ENCODE measurements around the gene SLC6A20. TPM values are rescaled to one million over a fixed set of nuclear protein-coding genes. Genes with fewer than 3 reads are reported as not detected.

The SLC6A20 gene, protein sequence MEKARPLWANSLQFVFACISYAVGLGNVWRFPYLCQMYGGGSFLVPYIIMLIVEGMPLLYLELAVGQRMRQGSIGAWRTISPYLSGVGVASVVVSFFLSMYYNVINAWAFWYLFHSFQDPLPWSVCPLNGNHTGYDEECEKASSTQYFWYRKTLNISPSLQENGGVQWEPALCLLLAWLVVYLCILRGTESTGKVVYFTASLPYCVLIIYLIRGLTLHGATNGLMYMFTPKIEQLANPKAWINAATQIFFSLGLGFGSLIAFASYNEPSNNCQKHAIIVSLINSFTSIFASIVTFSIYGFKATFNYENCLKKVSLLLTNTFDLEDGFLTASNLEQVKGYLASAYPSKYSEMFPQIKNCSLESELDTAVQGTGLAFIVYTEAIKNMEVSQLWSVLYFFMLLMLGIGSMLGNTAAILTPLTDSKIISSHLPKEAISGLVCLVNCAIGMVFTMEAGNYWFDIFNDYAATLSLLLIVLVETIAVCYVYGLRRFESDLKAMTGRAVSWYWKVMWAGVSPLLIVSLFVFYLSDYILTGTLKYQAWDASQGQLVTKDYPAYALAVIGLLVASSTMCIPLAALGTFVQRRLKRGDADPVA
- total RNA-seq: not detected
- polyA plus RNA-seq: under 1 TPM in 1 of 2 donors, not detected in 1; 0.41 TPM

DNA sequence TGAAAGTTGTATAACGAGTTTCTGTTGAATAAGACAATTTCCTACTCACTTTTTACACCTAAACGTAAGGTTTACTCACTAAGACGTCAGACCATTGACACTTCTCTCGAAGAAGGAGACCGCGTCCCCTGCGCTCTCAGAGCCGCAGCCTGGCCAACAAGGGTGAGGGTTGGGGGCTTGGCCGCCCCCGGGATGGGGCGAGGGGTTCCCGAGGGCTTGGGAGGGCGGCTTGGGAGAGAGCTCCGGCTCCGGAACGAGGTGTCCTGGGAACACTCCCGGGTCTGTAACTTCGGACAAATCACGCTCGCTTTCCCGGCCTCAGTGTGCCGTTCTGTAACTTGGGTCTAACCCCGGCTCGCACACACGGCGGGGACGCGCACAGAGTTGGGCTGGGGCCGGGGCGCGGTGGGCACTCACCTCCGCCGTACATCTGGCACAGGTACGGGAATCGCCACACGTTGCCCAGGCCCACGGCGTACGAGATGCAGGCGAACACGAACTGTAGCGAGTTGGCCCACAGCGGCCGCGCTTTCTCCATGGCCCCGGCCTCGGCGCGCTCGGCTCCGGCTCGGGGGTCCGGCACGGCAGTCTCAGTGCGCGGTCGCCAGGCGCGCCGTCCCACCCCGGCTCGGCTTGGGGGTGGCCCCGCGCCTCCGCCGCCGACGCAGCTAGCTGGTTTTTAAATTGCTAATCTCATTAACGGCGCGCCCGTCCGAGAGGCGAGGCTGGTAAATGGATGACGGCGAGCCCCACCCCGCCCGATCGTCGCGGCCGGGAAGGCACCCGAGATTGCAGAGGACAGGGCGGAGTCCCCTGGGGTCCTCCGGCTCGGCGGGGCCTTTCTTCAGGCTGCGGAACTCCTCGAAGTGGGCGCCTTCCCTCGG is at the start of gene SLC6A20:
Gene SLC6A20 (minus strand): TSS at position 655 of the 884 bp plus-strand sequence. CDS start 117 bp downstream, at position 538.
- H3K27me3 Mint-ChIP-seq: peaks cover 37 to 39% of the 10 kb centered on the region in 2 donors
- intact Hi-C loops (cut with micrococcal nuclease): loop anchor here (5.0 kb wide), 1 partner anchor 121 kb away; no protein-coding TSS in a partner anchor
- ChIA-PET POLR2A (ENCODE audit: partially characterized antibody) (no interaction called here), CTCF (ENCODE audit: partially characterized antibody) (no interaction called here)
- H3K36me3 Mint-ChIP-seq: no peaks in the 10 kb centered on the region
- Histone ChIP-seq H3K9me3 (ENCODE audit: control insufficient read depth in 1 of 2, low read length in 2 of 2) (no peaks in the 10 kb centered on the region), H3K27me3 (ENCODE audit: insufficient read depth, low read length) (peaks cover 23% of the 10 kb centered on the region), H3K36me3 (ENCODE audit: insufficient read depth, low read length) (no peaks in the 10 kb centered on the region), H3K27ac (ENCODE audit: low read depth, low read length) (no peak within 1 kb of the TSS), H3K4me3 (ENCODE audit: low read length in 2 of 2) (peak within 1 kb of the TSS in 1 of 2 donors; percentile 44), H3K4me1 (ENCODE audit: insufficient read depth, low read length) (peaks cover 8% of the 10 kb centered on the region)
- no peaks in the 10 kb centered on the region for H3K9me3 Mint-ChIP-seq
- peaks cover 4 to 8% (median 7%) of the 10 kb centered on the region in 4 donors for H3K4me1 Mint-ChIP-seq
- DNase-seq: peak in 3 of 5 donors; percentile 4 to 17 (median 14)
- H3K4me3 Mint-ChIP-seq: peak within 1 kb of the TSS; percentile 61 to 84 (median 80)
- H3K27ac Mint-ChIP-seq: peak within 1 kb of the TSS in 1 of 7 donors; percentile 65

DNA sequence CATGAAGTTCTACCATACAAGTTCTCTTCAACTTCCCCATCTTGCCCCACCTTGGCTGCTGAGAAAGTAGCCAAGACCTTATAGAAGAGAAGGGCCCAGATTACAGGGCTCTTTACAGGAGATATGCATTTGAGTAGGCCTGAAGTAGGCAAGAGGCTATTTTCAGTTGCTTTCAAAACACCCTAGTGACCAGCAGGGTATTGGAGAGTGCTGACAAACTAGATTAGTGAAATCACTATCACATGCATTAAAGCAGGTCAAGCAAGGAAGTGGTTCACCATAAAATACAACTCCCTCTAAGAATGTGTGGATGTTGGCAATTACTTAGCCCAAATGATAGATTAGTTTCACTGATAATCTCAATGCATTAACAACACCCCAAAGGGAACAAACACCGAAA is 48.3 kb upstream of the SLC6A20 start:
- intact Hi-C loops (cut with micrococcal nuclease): loop anchor here (5.0 kb wide), 3 partner anchors 38 to 233 kb away; no protein-coding TSS in a partner anchor
- Mint-ChIP-seq H3K27ac (no peak overlapping the region), H3K4me1 (peaks cover 11 to 26% (median 17%) of the 10 kb centered on the region in 4 donors), H3K9me3 (no peaks in the 10 kb centered on the region), H3K27me3 (peaks cover 0 to 5% of the 10 kb centered on the region in 2 donors), H3K4me3 (no peak overlapping the region), H3K36me3 (peaks cover under 1 to 5% of the 10 kb centered on the region in 2 donors)
- no peak for DNase-seq
- Histone ChIP-seq H3K27ac (ENCODE audit: low read depth, low read length) (no peak overlapping the region), H3K36me3 (ENCODE audit: insufficient read depth, low read length) (no peaks in the 10 kb centered on the region), H3K9me3 (ENCODE audit: control insufficient read depth in 1 of 2, low read length in 2 of 2) (no peaks in the 10 kb centered on the region), H3K4me3 (ENCODE audit: low read length in 2 of 2) (no peak overlapping the region), H3K4me1 (ENCODE audit: insufficient read depth, low read length) (peaks cover 19% of the 10 kb centered on the region), H3K27me3 (ENCODE audit: insufficient read depth, low read length) (no peaks in the 10 kb centered on the region)
- CTCF ChIA-PET (ENCODE audit: partially characterized antibody): interaction anchor here (1.6 kb wide), 1 partner anchor 30 kb away, joined by 4 read pairs; no protein-coding TSS in a partner anchor
- POLR2A ChIA-PET (ENCODE audit: partially characterized antibody): interaction anchor here (1.0 to 1.5 kb wide), 2 partner anchors 11 to 20 kb away, joined by 3 to 4 read pairs; no protein-coding TSS in a partner anchor

DNA sequence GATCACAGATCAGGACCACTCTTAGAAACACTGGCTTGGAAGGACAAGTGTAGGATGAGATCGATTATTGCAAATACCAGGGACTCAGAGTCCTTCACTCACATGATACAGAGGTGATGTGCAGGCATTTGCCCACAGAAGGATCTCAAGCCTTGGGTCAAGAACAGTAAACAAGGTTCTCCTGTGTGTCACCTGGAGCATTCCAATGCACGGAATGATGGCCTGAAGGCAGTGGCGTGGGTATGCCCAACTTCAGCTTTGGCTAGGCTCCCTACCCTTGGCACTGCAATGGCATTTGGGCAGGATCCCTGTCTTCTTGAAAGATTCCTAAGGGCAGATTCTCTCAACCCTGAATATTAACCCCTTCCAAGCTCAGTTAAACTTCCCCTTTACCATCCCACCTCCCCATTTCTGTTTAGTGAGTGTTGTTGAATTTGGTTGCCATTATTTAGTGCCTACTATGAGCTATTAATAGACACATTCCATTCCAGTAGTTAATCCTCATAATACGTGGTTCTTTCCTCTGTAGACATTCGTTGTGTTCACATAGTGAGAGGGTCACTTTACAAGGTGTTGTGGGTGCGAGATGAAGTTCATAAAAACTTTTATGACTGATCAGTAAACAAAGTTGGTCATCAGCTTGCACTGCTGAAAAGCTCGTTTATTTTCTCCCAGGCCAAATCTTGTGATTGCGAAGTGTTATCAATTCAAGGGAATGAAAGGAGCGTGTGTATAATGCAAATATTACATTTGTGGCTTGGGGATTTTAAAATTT is 46.7 kb upstream of the SLC6A20 start:
- Histone ChIP-seq H3K27ac (ENCODE audit: low read depth, low read length) (no peak overlapping the region), H3K27me3 (ENCODE audit: insufficient read depth, low read length) (no peaks in the 10 kb centered on the region), H3K4me1 (ENCODE audit: insufficient read depth, low read length) (peaks cover 19% of the 10 kb centered on the region), H3K9me3 (ENCODE audit: control insufficient read depth in 1 of 2, low read length in 2 of 2) (no peaks in the 10 kb centered on the region), H3K36me3 (ENCODE audit: insufficient read depth, low read length) (no peaks in the 10 kb centered on the region), H3K4me3 (ENCODE audit: low read length in 2 of 2) (no peak overlapping the region)
- Mint-ChIP-seq H3K36me3 (peaks cover 5% of the 10 kb centered on the region in 2 donors), H3K27ac (peak overlapping the region in 3 of 7 donors; percentile 47 to 97 (median 95)), H3K27me3 (peaks cover 0 to 5% of the 10 kb centered on the region in 2 donors), H3K9me3 (no peaks in the 10 kb centered on the region), H3K4me1 (peaks cover 11 to 30% (median 17%) of the 10 kb centered on the region in 4 donors), H3K4me3 (peak overlapping the region in 5 of 8 donors; percentile 94 to 99 (median 95))
- no peak for DNase-seq
- intact Hi-C loops (cut with micrococcal nuclease): loop anchor here (1.0 to 5.0 kb wide), 4 partner anchors 27 to 234 kb away; no protein-coding TSS in a partner anchor
- POLR2A ChIA-PET (ENCODE audit: partially characterized antibody): interaction anchor here (0.7 to 2.9 kb wide), 14 partner anchors 7 to 844 kb away, joined by 3 to 22 read pairs (median 6); partner anchors contain the start of gene CCR9
- CTCF ChIA-PET (ENCODE audit: partially characterized antibody): interaction anchor here (0.9 to 3.3 kb wide), 7 partner anchors 18 to 235 kb away, joined by 3 to 24 read pairs (median 5); no protein-coding TSS in a partner anchor

DNA sequence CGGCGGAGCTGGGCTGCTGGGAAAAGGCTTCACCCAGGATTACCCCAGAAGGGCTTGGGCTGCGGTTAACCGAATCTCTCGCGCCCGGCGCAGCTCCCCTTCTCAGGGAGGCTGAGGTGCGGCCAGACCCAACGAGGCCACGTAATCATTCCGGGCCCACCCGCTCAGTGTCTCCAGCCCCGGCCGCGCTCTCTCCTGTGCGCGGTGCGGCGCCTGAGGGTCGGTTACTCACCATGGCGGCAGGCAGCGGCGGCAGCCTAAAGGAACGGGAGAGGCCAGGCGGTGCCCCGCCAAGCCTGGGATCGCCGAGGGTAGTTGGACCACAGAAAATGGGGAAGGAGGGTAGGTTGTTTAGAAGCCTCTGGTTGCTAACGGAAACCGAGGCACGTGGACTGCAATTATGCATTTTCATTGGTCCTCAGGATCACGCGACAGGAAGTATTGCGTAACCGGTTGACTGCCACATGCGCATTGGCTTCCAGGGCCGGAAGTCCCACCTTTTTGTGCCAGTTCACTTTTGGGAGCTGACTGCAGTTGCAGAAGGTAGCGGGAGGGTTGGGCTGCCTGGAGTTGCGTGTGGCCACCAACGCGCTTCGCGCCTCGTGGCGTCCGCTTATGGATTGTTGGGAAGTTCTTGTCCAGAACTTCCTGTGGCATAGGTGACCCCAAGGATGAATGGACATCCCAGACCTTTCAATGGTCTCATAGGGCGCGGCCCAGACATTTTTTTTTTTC is 45.6 kb upstream of the SLC6A20 start, which contains the start of gene LZTFL1:
Gene LZTFL1 (minus strand): TSS at position 363 of the 735 bp plus-strand sequence. CDS start 128 bp downstream, at position 235.
- POLR2A ChIA-PET (ENCODE audit: partially characterized antibody): interaction anchor here (0.7 to 2.9 kb wide), 25 partner anchors 9 to 843 kb away, joined by 3 to 22 read pairs (median 4); partner anchors contain the start of gene CCR9

DNA sequence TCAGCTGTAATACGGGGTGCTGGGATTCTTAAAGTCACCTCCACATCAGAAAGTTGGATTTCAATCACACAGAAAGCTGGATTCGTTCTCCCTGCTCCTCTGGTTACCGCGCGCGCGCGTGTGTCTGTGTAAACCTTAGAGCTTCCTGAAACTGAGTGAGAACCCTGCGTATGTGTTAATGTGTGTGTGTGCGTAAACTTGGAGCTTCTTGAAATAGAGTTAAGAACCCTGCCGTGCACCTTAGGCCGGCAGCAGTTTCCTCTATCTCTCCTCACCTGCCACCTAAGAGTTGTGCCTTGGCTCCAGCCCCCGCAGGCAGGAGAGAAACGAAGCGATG is 45.1 kb upstream of the SLC6A20 start:
- Mint-ChIP-seq H3K4me3 (peak overlapping the region; percentile 94 to 99 (median 95)), H3K36me3 (peaks cover 9 to 13% of the 10 kb centered on the region in 2 donors), H3K4me1 (peaks cover 11 to 30% (median 17%) of the 10 kb centered on the region in 4 donors), H3K27me3 (no peaks in the 10 kb centered on the region), H3K9me3 (no peaks in the 10 kb centered on the region), H3K27ac (peak overlapping the region; percentile 95 to 98 (median 97))
- peak overlapping the region; percentile 58 to 98 for H3K4me3 ChIP-seq (ENCODE audit: low read length in 2 of 2)
- no peak for DNase-seq
- intact Hi-C loops (cut with micrococcal nuclease): loop anchor here (5.0 kb wide), 3 partner anchors 41 to 236 kb away; no protein-coding TSS in a partner anchor
- H3K27me3 ChIP-seq (ENCODE audit: insufficient read depth, low read length): no peaks in the 10 kb centered on the region
- peaks cover 19% of the 10 kb centered on the region for H3K4me1 ChIP-seq (ENCODE audit: insufficient read depth, low read length)
- no peaks in the 10 kb centered on the region for H3K9me3 ChIP-seq (ENCODE audit: control insufficient read depth in 1 of 2, low read length in 2 of 2)
- CTCF ChIA-PET (ENCODE audit: partially characterized antibody): interaction anchor here (0.8 to 3.3 kb wide), 11 partner anchors 30 to 798 kb away, joined by 3 to 24 read pairs (median 3); no protein-coding TSS in a partner anchor
- POLR2A ChIA-PET (ENCODE audit: partially characterized antibody): interaction anchor here (0.9 to 2.9 kb wide), 17 partner anchors 9 to 237 kb away, joined by 3 to 22 read pairs (median 6); partner anchors contain the start of gene CCR9
- no peaks in the 10 kb centered on the region for H3K36me3 ChIP-seq (ENCODE audit: insufficient read depth, low read length)
- H3K27ac ChIP-seq (ENCODE audit: low read depth, low read length): peak overlapping the region; percentile 70

More for the DNA sequence above, 45.6 kb upstream of the SLC6A20 start, which contains the start of gene LZTFL1:
- no peaks in the 10 kb centered on the region for H3K27me3 Mint-ChIP-seq
- Histone ChIP-seq H3K27ac (ENCODE audit: low read depth, low read length) (peak within 1 kb of the TSS; percentile 70), H3K27me3 (ENCODE audit: insufficient read depth, low read length) (no peaks in the 10 kb centered on the region), H3K36me3 (ENCODE audit: insufficient read depth, low read length) (no peaks in the 10 kb centered on the region), H3K4me1 (ENCODE audit: insufficient read depth, low read length) (peaks cover 19% of the 10 kb centered on the region), H3K9me3 (ENCODE audit: control insufficient read depth in 1 of 2, low read length in 2 of 2) (no peaks in the 10 kb centered on the region), H3K4me3 (ENCODE audit: low read length in 2 of 2) (peak within 1 kb of the TSS; percentile 58 to 98)
- CTCF ChIA-PET (ENCODE audit: partially characterized antibody): interaction anchor here (0.6 to 3.3 kb wide), 14 partner anchors 19 to 799 kb away, joined by 3 to 24 read pairs (median 4); no protein-coding TSS in a partner anchor
- peak; percentile 88 to 93 (median 91) for DNase-seq
- intact Hi-C loops (cut with micrococcal nuclease): loop anchor here (1.0 to 5.0 kb wide), 4 partner anchors 28 to 235 kb away; no protein-coding TSS in a partner anchor
- no peaks in the 10 kb centered on the region for H3K9me3 Mint-ChIP-seq
- peak within 1 kb of the TSS; percentile 94 to 99 (median 95) for H3K4me3 Mint-ChIP-seq
- peaks cover 5 to 12% of the 10 kb centered on the region in 2 donors for H3K36me3 Mint-ChIP-seq
- H3K27ac Mint-ChIP-seq: peak within 1 kb of the TSS; percentile 95 to 98 (median 97)
- H3K4me1 Mint-ChIP-seq: peaks cover 11 to 30% (median 17%) of the 10 kb centered on the region in 4 donors
